H54 (cell line): ENCODE measurements around the gene CDH24.

Experiments used
- DNase-seq: peaks from one replicate; pipeline ENCODE4 v3.0.0; 2011; ENCODE audit warnings: low spot score, mixed read lengths; ENCODE audit not compliant: insufficient read length
- FAIRE-seq: peaks from 3 replicates; lab custom pipeline; 2011; peaks lifted over from hg19 to GRCh38; lab: Jason Lieb, UNC
- POLR2A ChIP-seq: IDR thresholded peaks from 2 replicates; pipeline ENCODE4 v1.6.1; 2011; ENCODE audit warnings: low read depth, mild to moderate bottlenecking, low read length

Gene CDH24

DNA sequence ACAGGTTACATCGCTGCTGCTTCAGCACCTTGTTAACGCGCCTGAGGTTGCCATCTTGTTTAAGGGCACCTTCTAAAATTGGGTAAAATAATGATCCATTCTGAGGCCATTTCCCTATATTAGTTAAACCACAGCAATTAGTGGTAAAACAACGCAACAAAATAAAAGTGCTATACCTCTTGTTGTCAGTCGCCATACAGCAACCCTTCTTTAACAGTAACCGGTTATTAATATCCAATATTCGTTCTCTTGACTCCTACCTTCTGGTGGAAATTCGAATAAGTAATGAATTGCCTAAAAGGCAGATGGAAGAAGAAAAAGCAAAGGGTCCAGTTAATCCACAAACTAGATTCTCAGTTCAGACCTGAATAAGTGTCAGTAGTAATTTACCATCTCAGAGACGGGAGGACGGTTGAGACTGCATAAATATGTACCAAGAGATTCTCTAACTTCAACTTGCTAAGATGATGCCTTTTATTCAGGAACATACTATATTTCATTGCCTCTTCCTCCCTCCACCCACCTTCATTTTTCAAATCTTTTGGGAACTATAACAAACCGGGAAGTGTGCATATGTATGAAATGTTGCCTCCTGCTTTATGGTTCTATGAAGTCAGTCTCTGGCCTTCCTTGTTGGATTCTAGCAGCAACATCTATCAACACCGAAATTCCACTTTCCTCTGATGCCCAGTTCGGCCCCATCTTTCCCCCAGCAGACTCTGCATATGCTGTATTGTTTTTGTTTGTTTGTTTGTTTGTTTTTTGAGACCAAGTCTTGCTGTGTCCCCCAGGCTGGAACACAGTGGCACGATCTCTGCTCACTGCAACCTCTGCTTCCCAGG is 21.8 kb downstream of the CDH24 start:
- no peak for DNase-seq
- FAIRE-seq, result no peak
- no peak for TF ChIP-seq POLR2A

DNA sequence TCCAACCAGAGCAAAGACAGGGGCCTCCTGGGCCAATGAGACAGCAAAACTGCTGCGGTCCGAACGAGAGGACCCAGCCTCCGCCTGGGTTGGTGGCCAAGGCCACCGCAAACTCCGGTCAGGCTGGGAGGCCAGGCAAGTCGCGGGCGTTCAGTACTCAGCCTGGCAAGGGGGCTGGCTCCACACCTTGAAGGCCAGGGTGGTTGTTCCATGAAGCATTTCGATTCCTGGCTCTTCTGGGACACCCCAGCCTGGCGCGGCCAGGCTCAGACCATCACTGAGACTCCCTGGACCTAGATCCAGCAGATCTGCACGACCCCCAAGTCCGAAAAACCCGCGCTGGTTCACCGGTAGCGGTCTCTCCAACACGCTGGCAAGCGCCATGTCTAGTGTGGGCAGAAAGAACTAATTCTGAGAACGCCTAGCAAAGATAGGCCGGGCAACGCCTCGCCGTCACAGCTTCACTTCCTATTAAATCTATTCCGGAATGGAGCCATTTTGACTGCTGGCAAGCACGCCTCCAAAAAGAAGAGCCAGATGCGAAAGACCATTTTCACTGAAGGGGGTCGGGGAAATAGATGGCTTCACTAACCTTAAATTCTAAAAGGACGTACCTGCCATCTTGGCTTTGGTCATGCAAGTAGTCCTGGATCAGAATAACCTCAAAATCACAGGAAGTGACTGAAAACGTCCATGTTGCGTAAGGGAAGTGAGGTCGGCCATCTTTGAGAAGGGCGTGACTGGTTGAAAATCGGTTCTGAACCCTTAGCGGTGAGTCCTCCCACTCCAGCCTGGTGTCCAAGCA is 22.6 kb downstream of the CDH24 start, which contains the start of gene PSMB5:
TSS of gene PSMB5 (minus strand) at position 403 of the 805 bp plus-strand sequence. CDS start at position 384, 19 bp downstream.
- TF ChIP-seq POLR2A, result peak; percentile 71
- DNase-seq (peak; percentile 79), FAIRE-seq (peak; percentile 90)

- DNase-seq (no peak), FAIRE-seq (no peak)
- no peak for TF ChIP-seq POLR2A
Measured at GRCh38 chr14:23033801-23034497, 23.4 kb downstream of the CDH24 start.

DNA sequence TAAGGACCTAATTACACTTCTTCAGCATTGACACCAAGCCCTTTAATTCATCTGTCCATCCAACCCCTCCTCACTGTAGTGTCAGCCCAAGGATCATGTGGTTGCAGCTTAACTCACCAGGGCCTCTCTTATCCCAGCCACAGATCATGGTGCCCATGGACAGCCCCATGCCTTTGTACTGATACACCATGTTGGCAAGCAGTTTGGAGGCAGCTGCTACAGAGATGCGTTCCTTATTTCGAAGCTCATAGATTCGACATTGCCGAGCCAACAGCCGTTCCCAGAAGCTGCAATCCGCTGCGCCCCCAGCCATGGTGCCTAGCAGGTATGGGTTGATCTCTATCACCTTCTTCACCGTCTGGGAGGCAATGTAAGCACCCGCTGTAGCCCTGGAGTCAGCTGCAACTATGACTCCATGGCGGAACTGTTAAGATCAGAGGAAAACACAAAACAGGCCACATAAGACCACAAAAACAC is 24.0 kb downstream of the CDH24 start:
- no peak for TF ChIP-seq POLR2A
- FAIRE-seq (no peak), DNase-seq (no peak)

DNA sequence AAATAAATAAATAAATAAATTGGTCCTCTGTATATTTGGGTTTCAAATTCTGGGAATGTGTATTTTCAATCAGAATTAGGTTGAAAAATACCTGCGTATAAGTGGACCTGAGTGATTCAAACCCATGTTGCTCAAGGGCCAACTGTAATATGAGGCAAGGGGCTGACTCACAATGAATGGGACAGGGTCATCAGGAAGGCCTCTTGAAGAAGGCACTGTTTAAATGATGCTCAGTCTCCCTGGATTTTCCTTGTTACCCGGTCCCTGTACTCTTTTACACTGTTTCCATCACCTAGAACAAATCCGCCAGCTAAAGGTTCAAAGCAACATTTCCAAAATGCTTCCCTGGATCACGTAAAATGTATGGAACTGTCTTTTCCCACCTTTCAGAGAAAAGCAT is 26.4 kb downstream of the CDH24 start:
- no peak for TF ChIP-seq POLR2A
- FAIRE-seq (no peak), DNase-seq (no peak)

GRCh38 chr14:23028799-23029198 is 28.5 kb downstream of the CDH24 start:
- TF ChIP-seq POLR2A, result no peak
- no peak for DNase-seq
- FAIRE-seq, result no peak

DNA sequence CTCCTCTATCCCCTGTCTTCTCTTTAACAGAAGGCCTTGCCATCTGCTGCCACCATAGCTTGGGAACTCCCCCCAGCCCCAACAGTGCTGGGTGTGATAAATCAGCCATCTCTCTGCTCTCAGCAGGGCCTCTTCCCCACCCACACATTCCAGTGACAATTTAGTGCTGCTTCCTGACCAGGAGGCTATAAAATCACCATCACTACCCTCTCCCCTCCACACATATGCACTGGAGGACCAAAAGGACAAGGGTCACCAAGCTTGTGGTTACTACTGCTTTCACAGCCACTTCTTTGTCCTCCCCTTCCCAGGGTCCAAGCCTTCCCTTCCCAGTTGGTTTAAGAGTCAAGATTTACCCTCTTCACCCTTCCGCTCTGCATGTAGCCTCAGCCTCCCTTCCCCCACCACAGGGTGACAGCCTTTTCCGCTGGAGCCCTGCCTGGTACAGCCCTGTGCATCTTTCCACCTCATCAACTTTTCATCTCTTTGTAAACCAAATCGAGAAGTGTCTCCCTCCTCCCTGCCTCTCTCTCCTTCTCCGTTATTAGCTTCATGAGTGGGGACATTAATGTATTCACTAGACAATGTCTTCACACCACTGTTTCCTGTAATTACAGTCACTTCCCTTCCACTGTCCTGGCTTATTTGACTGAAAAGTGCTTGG is 32.0 kb downstream of the CDH24 start:
- FAIRE-seq, result no peak
- no peak for DNase-seq
- TF ChIP-seq POLR2A, result no peak

- no peak for DNase-seq
- TF ChIP-seq POLR2A, result no peak
- no peak for FAIRE-seq
Measured at GRCh38 chr14:23024612-23025075, 32.7 kb downstream of the CDH24 start.

- TF ChIP-seq POLR2A, result no peak
- FAIRE-seq, result no peak
Measured at GRCh38 chr14:23023795-23024152, 33.5 kb downstream of the CDH24 start.

DNA sequence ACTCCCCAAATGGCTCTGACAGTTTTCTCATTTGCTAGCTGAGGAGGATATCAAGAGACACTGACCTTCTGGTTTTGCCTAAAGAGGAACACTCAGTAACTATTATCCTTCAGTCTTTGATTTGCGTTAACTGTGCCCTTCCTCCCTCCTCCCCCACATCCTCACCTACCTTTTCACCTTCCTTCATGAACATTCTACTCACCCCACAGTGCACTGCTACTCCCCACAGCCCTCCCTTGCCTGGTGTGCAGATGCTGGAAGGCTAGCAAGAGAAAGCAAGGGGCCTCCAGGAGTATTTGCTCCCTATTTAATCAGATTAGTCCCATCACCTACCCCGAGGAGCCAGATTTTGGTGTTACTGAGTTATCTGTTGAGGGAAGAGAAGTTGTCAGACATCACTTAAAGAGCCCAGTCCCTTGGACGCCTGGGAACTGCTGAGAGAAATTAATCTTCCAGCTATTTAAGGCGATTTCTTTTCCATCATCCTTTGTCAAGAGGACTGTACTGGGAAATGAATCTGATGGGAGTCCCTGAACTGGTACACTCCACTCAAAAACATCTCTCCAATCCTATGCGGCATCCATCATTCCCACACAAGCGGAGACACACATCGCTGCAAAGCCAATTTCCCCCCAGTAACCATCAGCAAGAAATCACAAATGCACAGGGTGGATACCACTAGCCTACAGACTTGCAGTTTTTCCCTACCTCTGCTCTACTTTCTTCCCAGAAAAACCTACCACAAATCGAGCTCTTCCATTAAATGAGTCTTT is 34.1 kb downstream of the CDH24 start:
- no peak for DNase-seq
- no peak for TF ChIP-seq POLR2A
- FAIRE-seq, result no peak

More at GRCh38 chr14:23023795-23024152, 33.5 kb downstream of the CDH24 start:
- no peak for DNase-seq

DNA sequence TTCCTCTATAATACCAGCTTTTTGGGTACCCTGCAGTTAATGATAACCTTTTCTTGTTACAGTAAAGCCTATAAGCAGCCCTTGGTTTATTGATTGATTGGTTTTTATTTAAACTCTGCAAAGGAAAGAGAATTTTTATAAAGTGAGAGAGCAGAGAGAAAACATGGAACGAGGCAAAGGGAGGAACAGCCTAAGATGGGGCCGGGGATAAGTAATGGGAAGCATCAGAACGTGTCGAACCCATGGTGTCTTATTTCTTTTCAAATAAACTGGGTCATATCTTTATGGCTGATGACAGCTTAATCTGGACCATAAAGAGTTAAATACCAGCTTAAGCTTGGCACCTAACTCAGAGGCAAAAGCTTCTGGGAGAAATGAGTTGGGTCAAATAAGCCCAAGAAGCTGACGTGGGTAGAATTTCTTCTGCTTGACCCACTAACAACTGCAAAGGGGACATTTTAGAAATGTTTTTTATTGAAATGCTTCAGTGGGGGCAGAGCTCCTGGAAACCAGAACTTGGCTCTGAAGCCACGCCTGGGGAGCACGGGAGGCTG is 35.4 kb downstream of the CDH24 start:
- DNase-seq, result no peak
- no peak for FAIRE-seq
- no peak for TF ChIP-seq POLR2A

GRCh38 chr14:23021434-23021833 is 35.9 kb downstream of the CDH24 start:
- FAIRE-seq, result no peak
- no peak for TF ChIP-seq POLR2A
- no peak for DNase-seq
